SK-N-SH (cell line): ENCODE measurements around the gene MGAT5B.
A peak's percentile ranks its signal among the peaks of the same experiment; 100 is the strongest.

ENCODE experiments used
- CTCF ChIP-seq: fragments of 200-600 bp; sonication (generic); IDR thresholded peaks from 2 replicates; pipeline ENCODE4 v1.6.1; 2017; ENCODE audit warnings: antibody characterized with exemption, mild to moderate bottlenecking, moderate library complexity
- MXI1 ChIP-seq: IDR thresholded peaks from 2 replicates; pipeline ENCODE4 v1.6.1; 2012; ENCODE audit warnings: mild to moderate bottlenecking, low read depth, low read length, improper control_type of control experiment

- TF ChIP-seq CTCF (peak; percentile 80), MXI1 (no peak)
These were observed at the start of gene MGAT5B for GRCh38 chr17:76868176-76868668.
